HG03103 (cell line): ENCODE data around the gene CELF2.

Source experiments
- ATAC-seq: cut with Tn5 transposase; IDR thresholded peaks from one replicate; pipeline ENCODE4 v1.9.1; 2021; ENCODE audit warnings: low read depth; ENCODE audit not compliant: unreplicated experiment

The CELF2 gene

DNA sequence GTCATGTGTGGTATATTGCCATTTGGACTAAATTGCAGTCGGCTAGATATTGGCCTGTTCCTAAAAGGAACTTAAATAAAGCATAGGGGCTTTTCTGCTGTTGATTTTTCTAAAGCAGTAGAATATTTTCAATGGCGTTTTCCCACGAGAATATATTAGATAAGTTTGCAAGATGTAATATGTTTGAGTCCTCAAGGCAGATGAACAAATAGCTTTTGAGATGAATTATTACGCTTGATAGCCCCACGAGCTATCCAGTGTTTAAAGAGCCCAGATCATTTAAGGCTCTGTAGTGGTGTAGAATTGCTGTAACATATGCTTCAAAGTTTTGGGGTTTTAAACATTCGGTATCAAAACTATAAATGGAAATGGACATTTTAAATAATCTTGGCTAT is 2.9 kb downstream of the CELF2 start:
- no peak for ATAC-seq

DNA sequence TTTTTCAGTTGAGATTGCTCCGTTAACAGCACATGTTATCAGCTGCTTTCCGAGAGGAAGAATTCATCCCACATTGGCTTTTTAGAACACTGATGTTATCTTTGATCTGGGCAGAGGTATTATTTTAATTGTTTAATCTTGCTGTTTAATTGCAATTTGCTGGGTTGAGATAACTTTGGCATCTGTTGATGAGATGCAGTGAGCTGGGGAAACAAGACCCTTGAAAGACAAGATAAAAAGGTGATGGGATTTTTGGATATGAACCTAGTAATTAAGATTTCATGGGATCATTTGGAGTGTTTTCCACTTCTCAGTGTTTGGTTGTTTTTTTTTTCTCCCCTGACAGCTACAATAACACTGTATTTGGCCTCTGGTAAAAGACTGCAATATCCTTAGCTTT is 4.5 kb downstream of the CELF2 start:
- no peak for ATAC-seq

DNA sequence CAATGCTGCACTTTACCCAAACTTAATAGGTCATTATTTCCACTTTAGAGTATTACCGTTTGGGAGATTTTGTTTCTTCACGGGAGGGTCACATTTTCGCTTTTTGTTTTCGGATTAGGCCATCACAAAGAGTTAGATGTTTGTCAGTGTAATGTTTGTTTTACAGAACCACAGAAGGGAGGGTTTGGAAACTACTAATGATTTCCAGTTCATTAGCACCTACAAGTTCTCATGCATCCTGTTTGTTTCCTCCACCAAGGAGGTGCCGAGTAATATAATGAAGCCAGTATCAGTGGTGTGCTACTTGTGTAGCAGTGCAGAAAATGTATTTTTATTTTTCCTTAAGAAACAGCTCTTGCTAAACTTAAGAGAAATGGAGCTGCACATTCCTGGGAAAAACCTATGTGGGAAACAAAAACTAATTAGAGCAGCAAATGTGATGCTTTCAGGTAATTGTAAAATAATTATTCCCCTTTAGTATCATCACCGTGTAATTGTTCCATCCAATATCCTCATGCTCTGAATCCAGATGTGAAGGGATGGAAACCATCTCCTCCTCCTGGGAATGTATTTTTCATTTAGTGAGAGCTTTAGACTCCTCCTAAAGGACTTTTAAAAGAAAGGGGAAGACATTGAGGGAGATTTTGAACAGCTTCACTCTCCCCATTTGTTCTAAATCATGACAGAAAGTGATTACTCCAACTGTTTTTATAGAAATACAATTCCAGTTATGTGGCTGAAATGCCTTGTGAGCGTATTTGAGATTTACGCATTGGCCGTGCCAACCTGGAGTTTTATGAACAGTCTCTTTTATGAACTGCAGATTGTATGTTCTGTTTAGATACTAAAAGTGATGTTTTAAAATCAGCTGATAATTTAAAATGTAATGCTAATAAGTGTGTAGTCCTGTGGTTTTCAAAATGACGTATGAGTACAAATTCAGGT is 5.6 kb downstream of the CELF2 start:
- ATAC-seq, result no peak

- ATAC-seq, result no peak
These were observed 6.9 kb downstream of the CELF2 start for GRCh38 chr10:11024596-11024995.

- ATAC-seq, result no peak
These were observed 8.3 kb downstream of the CELF2 start for GRCh38 chr10:11025978-11026377.

DNA sequence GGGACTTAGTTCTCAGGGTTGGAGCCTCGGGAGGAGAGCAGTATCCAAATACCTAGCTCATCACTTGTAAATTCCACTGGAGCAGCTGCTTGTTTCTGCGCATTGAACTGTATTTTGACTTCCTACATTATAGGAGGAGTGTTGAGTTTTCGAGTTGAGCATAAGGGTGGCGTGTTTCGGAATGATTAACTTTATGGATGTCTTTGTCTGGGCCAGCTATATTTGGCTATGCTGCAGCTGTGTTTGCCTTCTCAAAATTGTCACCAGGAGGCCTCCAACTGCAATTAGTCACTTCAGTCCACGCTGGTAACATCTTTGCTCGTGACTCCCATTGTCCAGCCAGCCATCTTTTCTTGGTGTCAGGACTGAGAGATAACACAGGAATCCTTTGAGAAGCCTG is 9.1 kb downstream of the CELF2 start:
- no peak for ATAC-seq

GRCh38 chr10:11034762-11035161 is 17.1 kb downstream of the CELF2 start:
- no peak for ATAC-seq

DNA sequence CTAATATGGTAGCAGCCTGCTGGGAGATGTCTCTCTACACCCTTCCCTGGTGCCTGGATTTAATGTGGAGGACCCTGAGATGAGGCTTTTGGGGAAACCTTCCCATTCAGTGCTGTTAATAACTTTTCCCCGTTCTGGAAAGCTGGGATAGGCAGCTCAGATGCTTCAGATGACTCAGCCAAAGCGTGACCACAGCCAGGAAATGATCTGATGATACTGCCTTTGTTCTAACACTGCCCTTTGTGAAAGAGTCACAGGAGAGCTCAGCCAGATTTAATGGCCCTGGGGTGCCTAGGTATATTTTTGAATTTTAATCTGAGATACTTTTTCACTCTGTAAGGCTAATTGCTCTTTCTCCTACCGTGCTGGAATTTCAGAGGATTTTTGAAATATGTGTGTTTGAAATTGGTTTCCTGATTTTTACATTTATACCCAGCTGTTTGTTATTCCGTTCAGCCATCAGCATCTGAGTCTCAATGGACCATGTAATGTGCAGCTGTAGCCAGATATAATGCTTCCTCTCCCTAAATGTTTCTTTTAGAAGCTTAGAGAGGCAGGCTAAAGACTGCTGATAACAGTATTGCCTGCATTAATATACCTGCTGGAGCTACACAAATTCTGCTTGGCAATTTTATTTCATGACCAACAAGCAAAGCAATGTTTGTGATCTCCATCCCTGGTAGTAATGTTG is 17.8 kb downstream of the CELF2 start:
- no peak for ATAC-seq

DNA sequence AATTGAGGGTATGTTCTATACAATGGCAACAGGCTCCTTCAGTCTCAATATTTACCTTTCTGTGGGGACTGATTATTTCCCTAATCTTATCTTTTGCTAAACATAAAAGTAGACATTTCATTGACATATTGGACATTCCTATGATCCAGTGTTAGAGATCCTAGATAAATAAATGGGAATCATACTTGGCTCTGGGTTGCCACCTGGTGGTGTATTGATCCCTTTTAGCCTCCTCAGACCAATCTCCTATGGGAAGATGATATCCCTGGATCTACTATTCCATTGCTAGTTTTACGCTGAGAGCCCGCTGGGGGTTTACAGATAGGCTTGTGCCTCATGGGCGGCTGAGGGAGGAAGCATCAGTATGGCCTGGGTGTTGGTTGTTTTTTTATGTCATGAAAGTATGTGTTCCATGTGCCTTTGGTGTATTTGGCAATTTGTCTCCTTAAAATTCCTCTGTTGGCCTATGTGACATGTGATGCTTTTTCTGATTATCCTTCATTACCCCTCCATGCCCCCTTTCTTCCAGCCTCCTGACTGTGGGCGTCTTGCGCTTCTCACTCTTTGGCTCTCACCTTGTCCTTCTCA is 18.8 kb downstream of the CELF2 start:
- no peak for ATAC-seq

DNA sequence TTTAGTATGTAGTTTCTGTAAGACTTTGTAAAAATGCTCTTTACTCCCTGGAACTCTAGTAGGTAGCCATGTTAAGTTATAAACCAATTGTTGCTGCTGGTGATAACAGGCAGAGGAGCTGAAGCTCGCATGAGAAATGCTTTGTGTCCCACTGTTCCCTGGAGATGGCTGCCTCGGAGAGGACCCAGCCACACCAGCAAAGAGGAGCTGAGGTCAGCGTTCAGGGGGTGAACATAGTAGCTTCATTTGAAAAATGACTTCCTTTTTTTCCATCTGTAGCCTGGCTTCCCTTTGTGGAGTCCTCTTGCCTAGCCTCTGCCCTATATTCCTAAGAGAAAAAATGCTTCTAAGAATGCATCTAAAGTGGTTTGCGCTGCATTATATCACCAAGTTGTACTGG is 20.3 kb downstream of the CELF2 start:
- ATAC-seq, result no peak

DNA sequence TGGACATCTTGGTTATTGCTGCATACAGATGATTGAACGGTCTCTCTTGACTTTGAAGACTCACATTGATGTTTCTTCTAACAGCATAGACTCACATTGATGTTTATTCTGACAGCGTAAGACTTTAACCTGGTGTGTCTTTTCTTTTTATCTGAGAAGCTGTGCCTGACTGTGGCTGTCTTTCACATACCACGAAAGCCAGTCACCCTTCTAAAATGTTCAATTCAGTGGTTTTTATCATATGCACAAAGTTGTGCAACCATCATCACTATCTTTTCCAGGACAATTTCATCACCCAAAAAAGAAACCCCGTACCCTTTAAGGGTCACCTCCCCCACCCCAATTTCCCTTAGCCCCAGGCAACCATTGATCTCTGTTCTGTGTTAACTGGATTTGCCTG is 24.7 kb downstream of the CELF2 start:
- no peak for ATAC-seq

GRCh38 chr10:11043039-11043438 is 25.4 kb downstream of the CELF2 start:
- ATAC-seq, result no peak

GRCh38 chr10:11043446-11044127 is 25.9 kb downstream of the CELF2 start:
- no peak for ATAC-seq

GRCh38 chr10:11045487-11045886 is 27.8 kb downstream of the CELF2 start:
- ATAC-seq, result no peak

DNA sequence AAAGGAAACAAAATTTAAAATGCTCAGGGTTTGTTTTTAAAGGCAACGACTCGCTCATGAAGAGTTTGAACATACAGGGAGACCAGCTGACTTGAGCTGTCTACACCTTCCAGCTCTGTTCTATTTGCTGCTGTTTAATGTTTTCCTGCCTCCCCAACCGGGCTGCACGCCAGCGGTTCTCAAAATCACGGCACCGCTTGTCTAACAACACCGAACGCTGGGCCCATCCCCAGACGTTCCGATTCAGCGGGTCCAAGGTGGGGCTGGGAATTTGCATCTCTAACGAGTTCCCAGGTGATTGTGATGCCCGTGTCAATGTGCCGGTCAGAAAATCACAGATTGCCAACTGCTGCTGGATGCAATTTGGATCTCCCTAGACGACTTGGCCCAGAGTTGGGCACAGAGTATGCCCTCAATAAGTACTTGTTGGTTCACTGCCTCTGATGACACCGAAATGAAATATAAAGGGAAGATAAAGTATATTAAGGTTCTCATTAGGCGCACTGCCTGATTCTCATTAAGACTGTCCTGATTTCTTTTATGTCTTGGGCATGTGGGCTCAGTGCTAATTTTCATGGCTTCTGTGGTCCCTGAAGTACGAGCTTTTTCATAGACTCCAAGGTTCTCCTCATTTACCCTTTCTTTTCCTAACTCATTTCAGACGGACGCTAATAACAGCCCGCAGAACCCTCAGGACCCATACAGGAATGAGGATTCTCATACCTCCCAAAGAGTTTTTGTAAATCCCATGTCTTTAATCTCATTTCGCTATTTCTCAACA is 28.5 kb downstream of the CELF2 start:
- ATAC-seq, result no peak

DNA sequence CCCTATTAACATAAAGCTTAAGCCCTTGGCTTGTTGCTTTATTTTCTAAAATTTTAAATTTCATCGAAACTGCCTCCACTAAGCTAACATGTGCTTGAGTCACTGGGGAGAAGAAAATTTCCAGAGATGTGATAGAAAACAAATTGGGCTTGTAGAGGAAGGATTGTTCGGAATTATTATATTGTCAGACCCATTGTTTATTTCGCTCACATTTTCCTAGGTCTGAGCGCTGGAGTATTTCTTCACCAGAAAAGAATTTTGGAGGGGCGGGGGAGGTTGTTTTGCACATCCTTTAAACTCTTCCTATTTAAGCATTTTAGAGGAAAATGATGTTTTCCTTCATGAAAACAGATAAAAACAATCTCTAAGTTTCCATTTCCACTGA is 29.1 kb downstream of the CELF2 start:
- ATAC-seq, result no peak

GRCh38 chr10:11048707-11049278 is 31.1 kb downstream of the CELF2 start:
- ATAC-seq, result no peak

DNA sequence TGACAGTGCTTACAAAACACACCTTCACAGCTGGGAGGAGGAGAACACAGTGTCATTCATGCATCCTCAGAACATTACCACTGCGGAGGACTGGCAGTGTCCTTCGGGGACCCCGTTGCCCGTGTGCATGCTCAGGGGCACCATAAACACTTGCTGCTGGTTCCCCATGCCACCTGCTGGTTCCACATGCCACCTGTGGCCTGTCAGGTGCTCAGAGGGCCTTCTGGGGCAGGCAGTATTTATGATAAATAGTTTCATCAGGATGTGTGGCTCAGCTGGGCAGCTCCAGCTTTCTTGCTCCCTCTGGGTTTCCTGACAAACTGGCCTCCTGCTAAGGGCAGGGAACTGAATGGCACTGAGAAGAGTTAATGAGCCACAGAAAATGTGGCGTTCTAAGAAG is 32.1 kb downstream of the CELF2 start:
- ATAC-seq, result no peak

- ATAC-seq, result no peak
These were observed 32.9 kb downstream of the CELF2 start for GRCh38 chr10:11050301-11051287.
